HepG2 (cell line): ENCODE results near the gene RAC3.

Source experiments
- MYNN ChIP-seq: sonication (generic); formaldehyde crosslinking; IDR thresholded peaks from 2 replicates; pipeline ENCODE4 v1.4.0; 2020; ENCODE audit warnings: mild to moderate bottlenecking, low read depth, missing genetic modification reagents
- TF ChIP-seq, protein P1 (sequence below): sonication (generic); formaldehyde crosslinking; IDR thresholded peaks from 2 replicates; pipeline ENCODE4 v1.9.0; 2021; ENCODE audit warnings: missing genetic modification reagents, borderline replicate concordance
- TF ChIP-seq, protein P2 (sequence below): sonication (generic); formaldehyde crosslinking; IDR thresholded peaks from 2 replicates; pipeline ENCODE4 v1.5.0; 2020; ENCODE audit warnings: mild to moderate bottlenecking, missing genetic modification reagents, borderline replicate concordance

DNA sequence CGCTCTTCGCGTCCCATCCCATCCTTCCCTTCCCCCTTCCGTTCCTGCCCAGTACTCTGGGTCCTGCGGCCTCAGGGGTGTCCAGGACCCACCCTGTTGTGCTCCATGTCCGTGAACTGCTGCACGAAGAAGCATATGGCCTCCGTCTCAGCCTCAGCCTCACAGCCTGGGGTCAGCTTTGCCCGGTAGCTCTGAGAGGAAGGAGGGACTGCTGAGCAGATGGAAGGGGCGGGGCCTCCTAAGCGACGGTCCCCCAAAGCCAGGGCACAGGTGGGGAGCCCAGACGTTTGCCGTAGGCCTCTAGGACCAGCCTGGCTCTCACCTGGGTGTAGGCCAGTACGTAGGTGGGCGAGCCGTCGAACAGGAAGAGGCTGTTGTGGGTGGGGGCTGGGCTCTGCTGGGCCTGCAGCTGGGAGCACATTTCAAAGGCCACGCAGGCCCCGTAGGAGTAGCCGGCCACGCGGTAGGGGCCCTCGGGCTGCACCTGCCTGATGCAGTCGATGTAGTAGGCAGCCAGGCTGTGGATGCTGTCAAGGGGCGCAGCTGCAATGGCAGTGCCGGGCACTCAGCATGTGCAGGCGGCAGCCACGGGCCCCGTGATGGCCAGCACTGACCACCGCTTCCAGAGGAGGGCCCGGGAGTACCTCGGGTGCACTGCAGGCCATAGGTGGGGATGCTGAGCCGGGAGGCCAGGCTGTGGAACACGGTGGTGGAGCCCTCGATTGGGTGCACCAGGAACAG lies 48.7 kb downstream of the RAC3 start:
- no peak for TF ChIP-seq MYNN (CRISPR knock-in tag)
- TF ChIP-seq, protein P1, sequence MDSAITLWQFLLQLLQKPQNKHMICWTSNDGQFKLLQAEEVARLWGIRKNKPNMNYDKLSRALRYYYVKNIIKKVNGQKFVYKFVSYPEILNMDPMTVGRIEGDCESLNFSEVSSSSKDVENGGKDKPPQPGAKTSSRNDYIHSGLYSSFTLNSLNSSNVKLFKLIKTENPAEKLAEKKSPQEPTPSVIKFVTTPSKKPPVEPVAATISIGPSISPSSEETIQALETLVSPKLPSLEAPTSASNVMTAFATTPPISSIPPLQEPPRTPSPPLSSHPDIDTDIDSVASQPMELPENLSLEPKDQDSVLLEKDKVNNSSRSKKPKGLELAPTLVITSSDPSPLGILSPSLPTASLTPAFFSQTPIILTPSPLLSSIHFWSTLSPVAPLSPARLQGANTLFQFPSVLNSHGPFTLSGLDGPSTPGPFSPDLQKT = no peak
- TF ChIP-seq, protein P2, sequence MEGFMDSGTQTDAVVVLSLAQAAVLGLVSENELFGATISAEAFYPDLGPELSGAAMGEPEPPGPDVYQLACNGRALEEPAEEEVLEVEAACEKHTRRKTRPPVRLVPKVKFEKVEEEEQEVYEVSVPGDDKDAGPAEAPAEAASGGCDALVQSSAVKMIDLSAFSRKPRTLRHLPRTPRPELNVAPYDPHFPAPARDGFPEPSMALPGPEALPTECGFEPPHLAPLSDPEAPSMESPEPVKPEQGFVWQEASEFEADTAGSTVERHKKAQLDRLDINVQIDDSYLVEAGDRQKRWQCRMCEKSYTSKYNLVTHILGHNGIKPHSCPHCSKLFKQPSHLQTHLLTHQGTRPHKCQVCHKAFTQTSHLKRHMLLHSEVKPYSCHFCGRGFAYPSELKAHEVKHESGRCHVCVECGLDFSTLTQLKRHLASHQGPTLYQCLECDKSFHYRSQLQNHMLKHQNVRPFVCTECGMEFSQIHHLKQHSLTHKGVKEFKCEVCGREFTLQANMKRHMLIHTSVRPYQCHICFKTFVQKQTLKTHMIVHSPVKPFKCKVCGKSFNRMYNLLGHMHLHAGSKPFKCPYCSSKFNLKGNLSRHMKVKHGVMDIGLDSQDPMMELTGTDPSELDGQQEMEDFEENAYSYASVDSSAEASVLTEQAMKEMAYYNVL (CRISPR knock-in tag) = no peak
